Mesenchymal stem cell (in vitro differentiated cells and primary cell): ENCODE results near the gene SNRPA1.
A peak's percentile ranks its signal among the peaks of the same experiment; 100 is the strongest.

Experiments used
- DNase-seq: peaks from one replicate; pipeline ENCODE4 v3.0.0-alpha.2; 2013
- H2AFZ ChIP-seq: one replicate; pipeline ENCODE4 v1.6.1; 2013; ENCODE audit warnings: low read depth, mild to moderate bottlenecking, control low read depth, inconsistent platforms, low read length, moderate library complexity
- H2AK5ac ChIP-seq: 2 replicates; pipeline ENCODE4 v1.6.1; 2013; ENCODE audit warnings: low read length, moderate library complexity, mild to moderate bottlenecking, inconsistent platforms; ENCODE audit not compliant: severe bottlenecking
- H2BK120ac ChIP-seq: one replicate; pipeline ENCODE4 v1.6.1; 2013; ENCODE audit warnings: low read depth, mild to moderate bottlenecking, inconsistent platforms, low read length, moderate library complexity
- H2BK12ac ChIP-seq, 2 experiments: one replicate each; pipeline ENCODE4 v1.6.1; 2013; ENCODE audit warnings: inconsistent platforms in 2 of 2, low read length in 2 of 2, mild to moderate bottlenecking in 2 of 2, moderate library complexity in 2 of 2, control low read depth in 1 of 2
- H2BK15ac ChIP-seq: one replicate; pipeline ENCODE4 v1.6.1; 2013; ENCODE audit warnings: mild to moderate bottlenecking, low read depth, inconsistent platforms; ENCODE audit not compliant: poor library complexity, severe bottlenecking
- H2BK5ac ChIP-seq: 2 replicates; pipeline ENCODE4 v1.6.1; 2013; ENCODE audit warnings: low read depth, mild to moderate bottlenecking, low read length, control low read depth, inconsistent platforms; ENCODE audit not compliant: poor library complexity, severe bottlenecking
- H3K14ac ChIP-seq, 2 experiments: one replicate each; pipeline ENCODE4 v1.6.1; 2013; ENCODE audit warnings: inconsistent platforms in 2 of 2, low read length in 2 of 2, control low read depth in 1 of 2, mild to moderate bottlenecking in 1 of 2, moderate library complexity in 1 of 2
- H3K18ac ChIP-seq, 2 experiments: one replicate each; pipeline ENCODE4 v1.6.1; 2013; ENCODE audit warnings: inconsistent platforms in 2 of 2, low read length in 2 of 2, control low read depth in 1 of 2, low read depth in 1 of 2, mild to moderate bottlenecking in 1 of 2
- H3K23ac ChIP-seq, 2 experiments: one replicate each; pipeline ENCODE4 v1.6.1; 2013; ENCODE audit warnings: inconsistent platforms in 2 of 2, low read length in 2 of 2, mild to moderate bottlenecking in 2 of 2, moderate library complexity in 2 of 2, control low read depth in 1 of 2
- H3K27ac ChIP-seq: 2 replicates; pipeline ENCODE4 v1.5.1; 2013; ENCODE audit warnings: mild to moderate bottlenecking, moderate library complexity, low read length, control low read depth, inconsistent platforms; ENCODE audit not compliant: poor library complexity, severe bottlenecking
- H3K27me3 ChIP-seq, 2 experiments: 2 replicates each; pipeline versions ENCODE4 v1.6.1 to v1.7.0; 2013; ENCODE audit warnings: low read length in 2 of 2, mild to moderate bottlenecking in 2 of 2, moderate library complexity in 2 of 2, control low read depth in 1 of 2, inconsistent platforms in 1 of 2; ENCODE audit not compliant: control insufficient read depth in 1 of 2, insufficient read depth in 1 of 2
- H3K36me3 ChIP-seq, 2 experiments: 2 replicates each; pipeline versions ENCODE4 v1.6.1 to v1.7.0; 2013; ENCODE audit warnings: low read length in 2 of 2, control low read depth in 1 of 2, inconsistent platforms in 1 of 2, low read depth in 1 of 2, mild to moderate bottlenecking in 1 of 2; ENCODE audit not compliant: insufficient read depth in 2 of 2, control insufficient read depth in 1 of 2
- H3K4ac ChIP-seq, 2 experiments: one replicate each; pipeline ENCODE4 v1.6.1; 2013; ENCODE audit warnings: inconsistent platforms in 2 of 2, low read length in 2 of 2, mild to moderate bottlenecking in 2 of 2, moderate library complexity in 2 of 2, control low read depth in 1 of 2, low read depth in 1 of 2
- H3K4me1 ChIP-seq: 2 replicates; pipeline ENCODE4 v1.6.1; 2013; ENCODE audit warnings: low read depth, low read length, control low read depth; ENCODE audit not compliant: control insufficient read depth, insufficient read depth
- H3K4me2 ChIP-seq: 2 replicates; pipeline ENCODE4 v1.6.1; 2013; ENCODE audit warnings: low read length, mild to moderate bottlenecking, inconsistent platforms; ENCODE audit not compliant: poor library complexity, severe bottlenecking
- H3K4me3 ChIP-seq, 2 experiments: 2 replicates each; pipeline versions ENCODE4 v1.5.1 to v1.7.0; 2013; ENCODE audit warnings: low read length in 2 of 2, mild to moderate bottlenecking in 2 of 2, control low read depth in 1 of 2, low read depth in 1 of 2; ENCODE audit not compliant: insufficient read depth in 1 of 2
- H3K79me1 ChIP-seq: replicated peaks from 2 replicates; pipeline ENCODE4 v1.6.1; 2013; ENCODE audit warnings: mild to moderate bottlenecking, control low read depth, low read length, inconsistent platforms; ENCODE audit not compliant: poor library complexity, severe bottlenecking
- H3K9ac ChIP-seq: 2 replicates; pipeline ENCODE4 v1.7.0; 2013; ENCODE audit warnings: mild to moderate bottlenecking, low read length, moderate library complexity
- H3K9me3 ChIP-seq: 2 replicates; pipeline ENCODE4 v1.7.0; 2013; ENCODE audit warnings: mild to moderate bottlenecking, low read length; ENCODE audit not compliant: control insufficient read depth
- H4K8ac ChIP-seq: one replicate; pipeline ENCODE4 v1.6.1; 2013; ENCODE audit warnings: inconsistent platforms, mild to moderate bottlenecking, low read length, moderate library complexity
- H4K91ac ChIP-seq: one replicate; pipeline ENCODE4 v1.6.1; 2013; ENCODE audit warnings: mild to moderate bottlenecking, low read length, inconsistent platforms
- WGBS: methylation state at CpG from one replicate; pipeline ENCODE4 v1.1.7; 2013; ENCODE audit warnings: mixed read lengths; 5-methylcytosine and 5-hydroxymethylcytosine counted together

SNRPA1 gene

GRCh38 chr15:101240358-101240757 lies 54.7 kb downstream of the SNRPA1 start:
- H3K9ac ChIP-seq: no peak overlapping the region
- H2BK12ac ChIP-seq: no peak overlapping the region
- H2BK5ac ChIP-seq: no peak overlapping the region
- H2AFZ ChIP-seq: no peak overlapping the region
- H3K18ac ChIP-seq: no peak overlapping the region
- H3K4me3 ChIP-seq: peak overlapping the region in 1 of 2 experiments; percentile 47
- H3K4me1 ChIP-seq: peaks cover 17% of the 10 kb centered on the region
- no peak overlapping the region for H2BK120ac ChIP-seq
- WGBS: 87% methylated on average over 4 of the region's 5 CpGs
- no peak for DNase-seq
- no peaks in the 10 kb centered on the region for H3K79me1 ChIP-seq
- no peak overlapping the region for H3K23ac ChIP-seq
- H4K8ac ChIP-seq: no peak overlapping the region
- H3K36me3 ChIP-seq: peaks cover 19 to 28% of the 10 kb centered on the region in 2 experiments
- H2AK5ac ChIP-seq: no peak overlapping the region
- H3K4ac ChIP-seq: no peak overlapping the region
- no peak overlapping the region for H3K14ac ChIP-seq
- no peak overlapping the region for H4K91ac ChIP-seq
- H3K27me3 ChIP-seq: no peaks in the 10 kb centered on the region
- H2BK15ac ChIP-seq: no peak overlapping the region
- H3K4me2 ChIP-seq: no peak overlapping the region
- H3K9me3 ChIP-seq: no peaks in the 10 kb centered on the region
- H3K27ac ChIP-seq: no peak overlapping the region

GRCh38 chr15:101239724-101240136 lies 55.3 kb downstream of the SNRPA1 start:
- H3K36me3 ChIP-seq: peaks cover 19 to 34% of the 10 kb centered on the region in 2 experiments
- H4K91ac ChIP-seq: no peak overlapping the region
- no peak overlapping the region for H3K4me2 ChIP-seq
- no peak overlapping the region for H3K23ac ChIP-seq
- H2AK5ac ChIP-seq: no peak overlapping the region
- H3K79me1 ChIP-seq: peaks cover 3% of the 10 kb centered on the region
- H3K14ac ChIP-seq: no peak overlapping the region
- H3K4me3 ChIP-seq: peak overlapping the region in 1 of 2 experiments; percentile 47
- no peaks in the 10 kb centered on the region for H3K9me3 ChIP-seq
- no peak overlapping the region for H3K27ac ChIP-seq
- H3K9ac ChIP-seq: no peak overlapping the region
- H3K18ac ChIP-seq: no peak overlapping the region
- WGBS: 93% methylated on average over 5 of the region's 6 CpGs
- H2BK120ac ChIP-seq: no peak overlapping the region
- H3K4ac ChIP-seq: no peak overlapping the region
- H2AFZ ChIP-seq: no peak overlapping the region
- no peaks in the 10 kb centered on the region for H3K27me3 ChIP-seq
- no peak overlapping the region for H2BK15ac ChIP-seq
- no peak overlapping the region for H2BK12ac ChIP-seq
- H3K4me1 ChIP-seq: peaks cover 15% of the 10 kb centered on the region
- H4K8ac ChIP-seq: no peak overlapping the region
- no peak for DNase-seq
- H2BK5ac ChIP-seq: no peak overlapping the region

GRCh38 chr15:101237251-101237650 lies 57.8 kb downstream of the SNRPA1 start:
- Histone ChIP-seq H2AFZ (no peak overlapping the region), H3K14ac (no peak overlapping the region), H4K8ac (no peak overlapping the region), H3K4ac (no peak overlapping the region), H3K23ac (no peak overlapping the region), H3K9ac (no peak overlapping the region), H3K4me3 (no peak overlapping the region), H3K27ac (no peak overlapping the region), H2BK15ac (no peak overlapping the region), H3K4me1 (peaks cover 10% of the 10 kb centered on the region), H2BK12ac (no peak overlapping the region), H3K36me3 (peaks cover 18 to 50% of the 10 kb centered on the region in 2 experiments), H3K18ac (no peak overlapping the region), H2AK5ac (no peak overlapping the region), H4K91ac (no peak overlapping the region), H3K79me1 (peaks cover 5% of the 10 kb centered on the region), H2BK120ac (no peak overlapping the region), H2BK5ac (no peak overlapping the region), H3K4me2 (no peak overlapping the region), H3K9me3 (no peaks in the 10 kb centered on the region), H3K27me3 (no peaks in the 10 kb centered on the region)
- no peak for DNase-seq
- 97% methylated on average over 12 of the region's 12 CpGs for WGBS

DNA sequence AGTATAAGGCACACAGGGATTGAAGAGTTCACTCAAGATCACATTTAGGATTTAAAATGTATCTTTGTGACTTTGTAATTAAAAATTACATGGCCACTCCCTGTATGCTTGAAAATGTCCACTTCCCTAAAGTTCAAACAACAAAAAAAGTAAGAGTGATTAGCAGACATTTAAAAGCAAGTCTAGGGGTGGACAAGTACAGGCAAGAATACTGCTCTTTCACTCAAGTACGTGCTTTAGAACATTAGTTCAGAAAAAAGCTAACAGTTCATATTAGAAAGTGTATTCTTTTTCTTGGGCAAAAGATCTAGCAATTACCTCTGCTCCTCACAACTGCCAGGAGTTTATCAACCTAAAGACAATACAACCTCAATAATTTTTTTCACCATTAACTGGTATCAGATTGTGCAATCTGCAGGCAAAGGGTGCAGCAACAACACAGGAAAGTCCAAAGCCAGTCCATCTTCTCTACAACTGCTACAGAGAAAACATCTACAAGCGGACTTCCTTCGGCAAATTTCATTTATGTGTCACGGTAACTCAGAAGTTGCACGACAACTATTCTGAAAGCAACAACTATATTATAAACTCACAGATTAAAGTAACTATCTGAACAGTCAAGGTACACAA lies 61.3 kb downstream of the SNRPA1 start:
- Histone ChIP-seq H2BK5ac (no peak overlapping the region), H2BK15ac (no peak overlapping the region), H3K4me3 (no peak overlapping the region), H2BK12ac (no peak overlapping the region), H3K4ac (no peak overlapping the region), H3K27ac (no peak overlapping the region), H4K8ac (no peak overlapping the region), H3K4me1 (peaks cover 7% of the 10 kb centered on the region), H4K91ac (no peak overlapping the region), H3K14ac (no peak overlapping the region), H2AFZ (no peak overlapping the region), H2AK5ac (no peak overlapping the region), H3K23ac (no peak overlapping the region), H3K18ac (no peak overlapping the region), H3K4me2 (no peak overlapping the region), H3K9ac (no peak overlapping the region), H3K36me3 (peaks cover 16 to 61% of the 10 kb centered on the region in 2 experiments), H3K27me3 (no peaks in the 10 kb centered on the region), H3K9me3 (no peaks in the 10 kb centered on the region), H3K79me1 (peaks cover 8% of the 10 kb centered on the region), H2BK120ac (no peak overlapping the region)
- no peak for DNase-seq
- WGBS: 97% methylated on average over 5 of the region's 5 CpGs
